ENCODE data around the gene CENPL. TPM values are rescaled to one million over a fixed set of nuclear protein-coding genes. Genes with fewer than 3 reads are reported as not detected.

The CENPL gene
- total RNA-seq (2022) (30.3 and 31.2 TPM in 2 replicates), Bru-seq, nascent RNA (percentile 87 among the genes with signal in this experiment), BruChase-seq, experiment 1, labeled RNA remaining after a 6-hour chase (percentile 73 among the genes with signal in this experiment), BruChase-seq, experiment 2, labeled RNA remaining after a 2-hour chase (percentile 84 among the genes with signal in this experiment)
- long read RNA-seq, partial matches to known transcripts: 1 of 19 reads
- long read RNA-seq, other reads (novel, unspliced or antisense): 12 of 19 reads

GRCh38 chr1:173824315-173825081 lies at the start of gene CENPL, which contains the start of gene DARS2:
Gene CENPL (minus strand): TSS chr1:173824883. CDS start chr1:173811299, 13,584 bp downstream.
Gene DARS2 (plus strand): TSS chr1:173824673. CDS start chr1:173825230, 557 bp downstream.
- Mint-ChIP-seq H3K36me3 (ENCODE audit: insufficient read depth, unreplicated experiment) (peaks cover 43% of the 10 kb centered on the region), H3K27me3 (ENCODE audit: unreplicated experiment) (no peaks in the 10 kb centered on the region), H3K27ac (ENCODE audit: unreplicated experiment) (peak within 1 kb of the TSS; percentile 96), H3K9me3 (ENCODE audit: low read depth, unreplicated experiment) (no peaks in the 10 kb centered on the region), H3K4me1 (ENCODE audit: low read depth, unreplicated experiment) (peaks cover 28% of the 10 kb centered on the region), H3K4me3 (ENCODE audit: low read depth, unreplicated experiment) (peak within 1 kb of the TSS; percentile 97)
- CTCF ChIA-PET: interaction anchor here (0.6 to 2.6 kb wide), 12 partner anchors 44 to 1079 kb away, joined by 3 to 14 read pairs (median 4); partner anchors contain the start of genes KLHL20, PRDX6 and ZBTB37
- TSS peak; percentile 92 for BruUV-seq (replicated peaks)
- intact Hi-C loops (cut with micrococcal nuclease; ENCODE audit: unreplicated experiment): loop anchor here (1.0 to 2.0 kb wide), 2 partner anchors 394 to 1079 kb away; no protein-coding TSS in a partner anchor
- TF ChIP-seq CTCF (IDR thresholded peaks at IDR 0.05; ENCODE audit: unreplicated experiment): no peak
- peak; percentile 93 for DNase-seq

- Mint-ChIP-seq H3K4me3 (ENCODE audit: low read depth, unreplicated experiment) (no peak overlapping the region), H3K27ac (ENCODE audit: unreplicated experiment) (no peak overlapping the region), H3K4me1 (ENCODE audit: low read depth, unreplicated experiment) (peaks cover 7% of the 10 kb centered on the region), H3K27me3 (ENCODE audit: unreplicated experiment) (peaks cover 13% of the 10 kb centered on the region), H3K9me3 (ENCODE audit: low read depth, unreplicated experiment) (no peaks in the 10 kb centered on the region), H3K36me3 (ENCODE audit: insufficient read depth, unreplicated experiment) (peaks cover 27% of the 10 kb centered on the region)
- no peak for DNase-seq
- BruUV-seq (replicated peaks): no TSS peak
- CTCF ChIA-PET: no interaction called here
- intact Hi-C loops (cut with micrococcal nuclease; ENCODE audit: unreplicated experiment): no loop called here
- TF ChIP-seq CTCF (IDR thresholded peaks at IDR 0.05; ENCODE audit: unreplicated experiment): no peak
Measured at GRCh38 chr1:173871500-173871899, 46.8 kb upstream of the CENPL start.

GRCh38 chr1:173871091-173871490 lies 46.4 kb upstream of the CENPL start:
- no peak for DNase-seq
- CTCF ChIA-PET: no interaction called here
- Mint-ChIP-seq H3K4me3 (ENCODE audit: low read depth, unreplicated experiment) (no peak overlapping the region), H3K27ac (ENCODE audit: unreplicated experiment) (no peak overlapping the region), H3K9me3 (ENCODE audit: low read depth, unreplicated experiment) (no peaks in the 10 kb centered on the region), H3K27me3 (ENCODE audit: unreplicated experiment) (peaks cover 13% of the 10 kb centered on the region), H3K4me1 (ENCODE audit: low read depth, unreplicated experiment) (peaks cover 7% of the 10 kb centered on the region), H3K36me3 (ENCODE audit: insufficient read depth, unreplicated experiment) (peaks cover 31% of the 10 kb centered on the region)
- TF ChIP-seq CTCF (IDR thresholded peaks at IDR 0.05; ENCODE audit: unreplicated experiment): no peak
- no TSS peak for BruUV-seq (replicated peaks)
- intact Hi-C loops (cut with micrococcal nuclease; ENCODE audit: unreplicated experiment): no loop called here

GRCh38 chr1:173870252-173871075 lies 45.8 kb upstream of the CENPL start:
- no peak for TF ChIP-seq CTCF (IDR thresholded peaks at IDR 0.05; ENCODE audit: unreplicated experiment)
- Mint-ChIP-seq H3K36me3 (ENCODE audit: insufficient read depth, unreplicated experiment) (peaks cover 37% of the 10 kb centered on the region), H3K27ac (ENCODE audit: unreplicated experiment) (no peak overlapping the region), H3K4me3 (ENCODE audit: low read depth, unreplicated experiment) (no peak overlapping the region), H3K4me1 (ENCODE audit: low read depth, unreplicated experiment) (peaks cover 8% of the 10 kb centered on the region), H3K27me3 (ENCODE audit: unreplicated experiment) (peaks cover 13% of the 10 kb centered on the region), H3K9me3 (ENCODE audit: low read depth, unreplicated experiment) (no peaks in the 10 kb centered on the region)
- no TSS peak for BruUV-seq (replicated peaks)
- CTCF ChIA-PET: no interaction called here
- intact Hi-C loops (cut with micrococcal nuclease; ENCODE audit: unreplicated experiment): no loop called here
- no peak for DNase-seq

Measured in Calu3 (cell line).